K562 (cell line): ENCODE results near the gene PLEKHA6. TPM values are rescaled to one million over a fixed set of nuclear protein-coding genes. Genes with fewer than 3 reads are reported as not detected.

Experiments
- ATAC-seq: fragments of 200-7000 bp; cut with Tn5 transposase; 3 replicates; pipeline ENCODE4 v1.9.1; 2020; ENCODE audit warnings: moderate library complexity
- BruUV-seq: library from RNA; stranded (reverse); fragments of 400-500 nt; replicated peaks from 2 replicates; lab custom pipeline; 2021; lab: Mats Ljungman, UMichigan
- CTCF ChIA-PET: fragments of 300-600 bp; formaldehyde crosslinking; extraction: SDS; loops from one replicate; lab custom pipeline; 2021; ENCODE audit warnings: low intra/inter-chr PET ratio; lab: Yijun Ruan, JAX
- POLR2A ChIA-PET: fragments of 300-600, 350-650 bp; sonication (Branson Sonifier 250); formaldehyde crosslinking; extraction: SDS; loops from one replicate; lab custom pipeline; 2021; ENCODE audit warnings: antibody characterized with exemption, inconsistent platforms; lab: Yijun Ruan, JAX
- DNase-seq, 4 experiments: peaks; one replicate each; pipeline versions ENCODE4 v3.0.0 to v3.0.0-alpha.2; 2011 to 2018; ENCODE audit warnings: low spot score in 3 of 4, mixed read lengths in 3 of 4; ENCODE audit errors: extremely low read depth in 1 of 4
- FAIRE-seq: peaks from 2 replicates; lab custom pipeline; 2011; peaks lifted over from hg19 to GRCh38; lab: Jason Lieb, UNC
- H2AFZ ChIP-seq: 2 replicates; pipeline ENCODE4 v1.6.0; 2011; ENCODE audit warnings: low read depth, low read length, control low read depth, inconsistent platforms
- H3K27ac ChIP-seq: fragments of 200-600 bp; 3 replicates; pipeline ENCODE4 v1.8.0; 2011; ENCODE audit warnings: low read depth, mild to moderate bottlenecking, control low read depth, inconsistent platforms, low read length, moderate library complexity, mixed read lengths; ENCODE audit errors: extremely low read depth
- H3K27me3 ChIP-seq, 2 experiments: fragments of 300-600 bp in 1 of 2; 2 replicates in 1 of 2; 3 replicates in 1 of 2; pipeline versions ENCODE4 v1.6.0 to v1.8.0; 2011; ENCODE audit warnings: inconsistent platforms in 2 of 2, low read length in 2 of 2, mild to moderate bottlenecking in 1 of 2, mixed read lengths in 1 of 2, moderate library complexity in 1 of 2; ENCODE audit not compliant: control insufficient read depth in 2 of 2, insufficient read depth in 2 of 2
- H3K36me3 ChIP-seq: fragments of 300-600 bp; 3 replicates; pipeline ENCODE4 v1.8.0; 2011; ENCODE audit warnings: mild to moderate bottlenecking, low read length, inconsistent platforms; ENCODE audit not compliant: control insufficient read depth, insufficient read depth
- H3K4me1 ChIP-seq, 2 experiments: fragments of 200-600 bp in 1 of 2; replicated peaks in 1 of 2; 2 replicates in 1 of 2; 3 replicates in 1 of 2; pipeline versions ENCODE4 v1.5.1 to v1.8.0; 2011; ENCODE audit warnings: inconsistent platforms in 2 of 2, low read length in 2 of 2, mild to moderate bottlenecking in 1 of 2, mixed read lengths in 1 of 2, moderate library complexity in 1 of 2; ENCODE audit not compliant: control insufficient read depth in 2 of 2, insufficient read depth in 2 of 2
- H3K4me2 ChIP-seq: 2 replicates; pipeline ENCODE4 v1.6.1; 2011; ENCODE audit warnings: low read length, control low read depth, inconsistent platforms, mixed read lengths; ENCODE audit not compliant: insufficient read depth
- H3K4me3 ChIP-seq: fragments of 200-600 bp; sonication (generic), shearing (Covaris generic); 2 replicates; pipeline ENCODE4 v1.5.1; 2016; ENCODE audit warnings: control low read depth, inconsistent platforms
- H3K79me2 ChIP-seq: fragments of 200-600 bp; 3 replicates; pipeline ENCODE4 v1.8.0; 2011; ENCODE audit warnings: low read length, inconsistent platforms; ENCODE audit not compliant: control insufficient read depth, insufficient read depth
- H3K9ac ChIP-seq, 2 experiments: 2 replicates each; pipeline versions ENCODE4 v1.6.0 to v1.6.1; 2011; ENCODE audit warnings: low read depth in 2 of 2, low read length in 2 of 2, control low read depth in 1 of 2, inconsistent platforms in 1 of 2, mild to moderate bottlenecking in 1 of 2, mixed read lengths in 1 of 2; ENCODE audit not compliant: insufficient read depth in 1 of 2
- H3K9me1 ChIP-seq: one replicate; pipeline ENCODE4 v1.6.0; 2011; ENCODE audit warnings: inconsistent platforms, mild to moderate bottlenecking, low read length, moderate library complexity; ENCODE audit not compliant: control insufficient read depth, insufficient read depth
- H3K9me3 ChIP-seq: replicated peaks from 2 replicates; pipeline ENCODE4 v1.5.1; 2011; ENCODE audit warnings: low read depth, low read length, inconsistent platforms; ENCODE audit not compliant: control insufficient read depth, insufficient read depth
- H4K20me1 ChIP-seq: replicated peaks from 2 replicates; pipeline ENCODE4 v1.6.1; 2011; ENCODE audit warnings: low read length, inconsistent platforms, mixed read lengths; ENCODE audit not compliant: control insufficient read depth, insufficient read depth
- ZNF263 ChIP-seq: sonication (generic); formaldehyde crosslinking; IDR thresholded peaks from 2 replicates; pipeline ENCODE4 v1.8.0; 2022; ENCODE audit warnings: mild to moderate bottlenecking, missing genetic modification reagents, borderline replicate concordance
- ZNF445 ChIP-seq: fragments of 250-450 bp; sonication (Bioruptor Pico); IDR thresholded peaks from 2 replicates; pipeline ENCODE4 v1.4.0; 2020; ENCODE audit warnings: low read depth, mild to moderate bottlenecking, moderate library complexity
- WGBS: fragments of 100-300 bp; shearing (Covaris generic); methylation state at CpG from one replicate; pipeline ENCODE4 v1.1.6; 2016; ENCODE audit warnings: low coverage, mixed read lengths; ENCODE audit not compliant: insufficient coverage; ENCODE audit errors: missing lambda C conversion rate; 5-methylcytosine and 5-hydroxymethylcytosine counted together
- in situ Hi-C: fragments of 300-500 bp; cut with MboI; formaldehyde crosslinking; loops from 4 replicates; pipeline ENCODE4 v1.15.0; 2018; ENCODE audit warnings: inconsistent platforms, mixed read lengths
- intact Hi-C: fragments of 100-400 bp; cut with micrococcal nuclease; formaldehyde crosslinking; loops from 2 replicates; pipeline ENCODE4 v1.14.2; 2022
- polyA plus RNA-seq, 8 experiments: library from polyadenylated mRNA; depleted of rRNA in 4 of 8; stranded (reverse) in 5 of 8; unstranded in 3 of 8; fragments of >200 nt; fragmentation: Nextera tagmentation in 2 of 8; fragmentation: Illumina TruSeq in 1 of 8; extraction: Ambion mirVana in 2 of 8; extraction: Trizol in 1 of 8; gene quantifications; 2 replicates each; pipeline versions ENCODE4 v1.2.1 to v1.2.3, GENCODE V29; 2011 to 2014; ENCODE audit warnings: inconsistent platforms in 1 of 8, missing spikeins in 1 of 8
- total RNA-seq, 7 experiments: library from RNA; depleted of rRNA in 6 of 7; stranded (reverse); fragments of >200 nt in 6 of 7; fragmentation: Illumina TruSeq in 2 of 7; extraction: Trizol in 2 of 7; gene quantifications; 2 replicates each; pipeline versions ENCODE4 v1.2.1 to v1.2.3, GENCODE V29; 2011 to 2021; ENCODE audit warnings: low replicate concordance in 1 of 7
- TF ChIP-seq, protein P1 (sequence below): fragments of 450-650 bp; IDR thresholded peaks from 2 replicates; pipeline ENCODE4 v1.6.1; 2016; ENCODE audit warnings: low read depth

Gene PLEKHA6
- total and polyA plus RNA-seq, 9 of the 15 experiments (the other 6 are each of a cell fraction or from before 2014, with no cell fraction given): under 0.01 to 0.33 (median 0.01) TPM; not detected in 4

DNA sequence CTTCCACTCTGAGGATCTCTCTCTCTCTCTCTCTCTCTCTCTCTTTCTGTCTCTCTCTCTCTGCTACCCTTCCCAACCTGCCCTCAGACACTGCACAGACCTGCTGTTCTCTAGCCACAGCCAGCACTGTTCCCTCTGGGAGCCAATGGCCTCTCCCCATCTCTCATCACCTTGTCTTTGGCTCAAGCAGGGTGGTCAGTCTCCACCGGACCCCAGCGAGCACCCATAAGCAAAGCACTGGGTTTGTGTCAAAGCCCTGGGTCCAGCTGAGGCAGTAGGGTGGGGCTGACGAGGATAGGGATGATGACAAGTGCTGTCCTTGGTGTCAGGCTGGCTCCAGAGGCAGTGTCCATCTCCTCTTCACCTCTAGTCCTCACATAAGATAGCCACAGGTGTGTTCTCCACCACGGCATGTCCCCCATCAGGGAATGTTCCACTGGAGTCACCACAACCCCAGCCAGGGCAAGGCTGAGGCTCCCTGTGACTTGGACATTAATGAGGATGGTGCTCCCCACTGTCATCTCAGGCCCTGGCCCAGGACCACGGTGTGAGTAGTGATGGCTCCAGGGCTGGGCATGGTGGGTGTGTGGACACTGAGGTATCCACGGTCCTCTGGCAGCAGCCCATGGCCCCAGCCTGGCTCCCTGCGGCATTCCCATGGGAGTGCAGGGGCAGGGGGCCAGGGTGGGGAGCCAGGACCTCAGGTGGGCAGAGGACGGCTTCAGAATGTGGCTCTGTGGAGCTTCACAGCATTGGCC, 137.5 kb downstream of the PLEKHA6 start:
- no peak for FAIRE-seq
- ATAC-seq: no peak
- no peaks in the 10 kb centered on the region for H3K79me2 ChIP-seq
- 0% methylated on average over 8 of the region's 8 CpGs for WGBS
- H3K4me3 ChIP-seq: no peak overlapping the region
- no peak overlapping the region for H3K27ac ChIP-seq
- no peaks in the 10 kb centered on the region for H3K36me3 ChIP-seq
- CTCF ChIA-PET: interaction anchor here (0.5 kb wide), 1 partner anchor 69 kb away, joined by 4 read pairs; no protein-coding TSS in a partner anchor
- H3K27me3 ChIP-seq: peaks cover 14 to 51% of the 10 kb centered on the region in 2 experiments
- peaks cover 4 to 8% of the 10 kb centered on the region in 2 experiments; a peak in 4 of 5 replicates for H3K4me1 ChIP-seq
- DNase-seq: no peak
- in situ Hi-C loops: no loop called here
- TF ChIP-seq ZNF263 (CRISPR knock-in tag): peak; percentile 72; the same call in 1 of the 2 replicates
- TF ChIP-seq, protein P1, sequence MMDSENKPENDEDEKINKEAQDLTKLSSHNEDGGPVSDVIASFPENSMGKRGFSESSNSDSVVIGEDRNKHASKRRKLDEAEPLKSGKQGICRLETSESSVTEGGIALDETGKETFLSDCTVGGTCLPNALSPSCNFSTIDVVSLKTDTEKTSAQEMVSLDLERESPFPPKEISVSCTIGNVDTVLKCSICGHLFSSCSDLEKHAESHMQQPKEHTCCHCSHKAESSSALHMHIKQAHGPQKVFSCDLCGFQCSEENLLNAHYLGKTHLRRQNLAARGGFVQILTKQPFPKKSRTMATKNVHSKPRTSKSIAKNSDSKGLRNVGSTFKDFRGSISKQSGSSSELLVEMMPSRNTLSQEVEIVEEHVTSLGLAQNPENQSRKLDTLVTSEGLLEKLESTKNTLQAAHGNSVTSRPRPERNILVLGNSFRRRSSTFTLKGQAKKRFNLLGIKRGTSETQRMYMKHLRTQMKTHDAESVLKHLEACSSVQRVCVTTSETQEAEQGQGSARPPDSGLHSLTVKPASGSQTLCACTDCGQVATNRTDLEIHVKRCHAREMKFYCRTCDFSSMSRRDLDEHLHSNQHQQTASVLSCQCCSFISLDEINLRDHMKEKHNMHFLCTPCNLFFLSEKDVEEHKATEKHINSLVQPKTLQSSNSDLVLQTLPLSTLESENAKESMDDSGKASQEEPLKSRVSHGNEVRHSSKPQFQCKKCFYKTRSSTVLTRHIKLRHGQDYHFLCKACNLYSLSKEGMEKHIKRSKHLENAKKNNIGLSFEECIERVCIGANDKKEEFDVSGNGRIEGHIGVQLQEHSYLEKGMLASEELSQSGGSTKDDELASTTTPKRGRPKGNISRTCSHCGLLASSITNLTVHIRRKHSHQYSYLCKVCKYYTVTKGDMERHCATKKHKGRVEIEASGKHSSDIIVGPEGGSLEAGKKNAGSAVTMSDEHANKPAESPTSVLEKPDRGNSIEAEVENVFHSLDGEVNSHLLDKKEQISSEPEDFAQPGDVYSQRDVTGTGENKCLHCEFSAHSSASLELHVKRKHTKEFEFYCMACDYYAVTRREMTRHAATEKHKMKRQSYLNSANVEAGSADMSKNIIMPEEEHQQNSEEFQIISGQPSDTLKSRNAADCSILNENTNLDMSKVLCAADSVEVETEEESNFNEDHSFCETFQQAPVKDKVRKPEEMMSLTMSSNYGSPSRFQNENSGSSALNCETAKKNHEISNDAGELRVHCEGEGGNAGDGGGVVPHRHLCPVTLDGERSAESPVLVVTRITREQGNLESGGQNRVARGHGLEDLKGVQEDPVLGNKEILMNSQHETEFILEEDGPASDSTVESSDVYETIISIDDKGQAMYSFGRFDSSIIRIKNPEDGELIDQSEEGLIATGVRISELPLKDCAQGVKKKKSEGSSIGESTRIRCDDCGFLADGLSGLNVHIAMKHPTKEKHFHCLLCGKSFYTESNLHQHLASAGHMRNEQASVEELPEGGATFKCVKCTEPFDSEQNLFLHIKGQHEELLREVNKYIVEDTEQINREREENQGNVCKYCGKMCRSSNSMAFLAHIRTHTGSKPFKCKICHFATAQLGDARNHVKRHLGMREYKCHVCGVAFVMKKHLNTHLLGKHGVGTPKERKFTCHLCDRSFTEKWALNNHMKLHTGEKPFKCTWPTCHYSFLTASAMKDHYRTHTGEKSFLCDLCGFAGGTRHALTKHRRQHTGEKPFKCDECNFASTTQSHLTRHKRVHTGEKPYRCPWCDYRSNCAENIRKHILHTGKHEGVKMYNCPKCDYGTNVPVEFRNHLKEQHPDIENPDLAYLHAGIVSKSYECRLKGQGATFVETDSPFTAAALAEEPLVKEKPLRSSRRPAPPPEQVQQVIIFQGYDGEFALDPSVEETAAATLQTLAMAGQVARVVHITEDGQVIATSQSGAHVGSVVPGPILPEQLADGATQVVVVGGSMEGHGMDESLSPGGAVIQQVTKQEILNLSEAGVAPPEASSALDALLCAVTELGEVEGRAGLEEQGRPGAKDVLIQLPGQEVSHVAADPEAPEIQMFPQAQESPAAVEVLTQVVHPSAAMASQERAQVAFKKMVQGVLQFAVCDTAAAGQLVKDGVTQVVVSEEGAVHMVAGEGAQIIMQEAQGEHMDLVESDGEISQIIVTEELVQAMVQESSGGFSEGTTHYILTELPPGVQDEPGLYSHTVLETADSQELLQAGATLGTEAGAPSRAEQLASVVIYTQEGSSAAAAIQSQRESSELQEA: no peak
- no peak for TF ChIP-seq ZNF445 (CRISPR knock-in tag)
- no peaks in the 10 kb centered on the region for H3K9me3 ChIP-seq
- intact Hi-C loops: no loop called here
- H4K20me1 ChIP-seq: peaks cover 15% of the 10 kb centered on the region
- H2AFZ ChIP-seq: no peak overlapping the region
- H3K4me2 ChIP-seq: no peak overlapping the region
- no peak overlapping the region for H3K9ac ChIP-seq
- BruUV-seq: no TSS peak
- H3K9me1 ChIP-seq: no peaks in the 10 kb centered on the region
- POLR2A ChIA-PET: interaction anchor here (0.7 kb wide), 1 partner anchor 157 kb away, joined by 3 read pairs; no protein-coding TSS in a partner anchor
